ENCODE results near the gene COL12A1.
"Not testable (repeated sequence)": the region's sequence is repeated elsewhere in the genome, so short reads cannot be mapped to it uniquely, and the experiment has no call there.

Gene COL12A1

DNA sequence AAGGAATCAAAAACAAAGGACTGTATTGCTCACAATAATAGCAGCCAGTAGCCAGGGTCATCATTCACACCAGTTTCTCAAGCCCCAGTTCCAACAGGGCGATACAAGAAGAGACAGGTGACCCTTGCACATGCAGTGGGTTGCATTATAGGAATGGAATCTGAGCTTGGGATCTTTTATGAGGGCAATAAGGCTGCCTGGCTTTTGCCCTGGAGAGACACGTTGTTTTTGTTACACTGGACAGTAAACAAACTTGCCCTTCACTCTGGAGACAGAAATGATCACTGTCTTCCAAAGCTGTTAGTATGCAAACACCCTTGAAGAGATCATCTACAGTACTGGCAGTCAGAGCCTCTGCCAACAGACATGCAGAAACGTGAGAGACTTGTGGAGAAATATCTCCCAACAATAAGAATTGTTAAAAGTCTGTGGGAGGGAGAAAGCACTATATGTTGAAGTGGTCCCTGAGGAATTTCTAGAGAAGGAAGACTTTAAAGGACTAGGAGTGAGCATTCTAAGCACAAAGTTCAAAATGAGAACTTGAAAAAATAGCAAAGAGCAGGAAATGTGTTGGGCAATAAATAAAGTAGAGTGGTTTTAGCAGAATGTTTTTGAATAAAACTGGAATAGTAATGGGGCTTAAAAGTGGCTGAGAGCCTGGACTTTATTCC lies 6.2 kb upstream of the COL12A1 start:
- DNase-seq: no peak

DNA sequence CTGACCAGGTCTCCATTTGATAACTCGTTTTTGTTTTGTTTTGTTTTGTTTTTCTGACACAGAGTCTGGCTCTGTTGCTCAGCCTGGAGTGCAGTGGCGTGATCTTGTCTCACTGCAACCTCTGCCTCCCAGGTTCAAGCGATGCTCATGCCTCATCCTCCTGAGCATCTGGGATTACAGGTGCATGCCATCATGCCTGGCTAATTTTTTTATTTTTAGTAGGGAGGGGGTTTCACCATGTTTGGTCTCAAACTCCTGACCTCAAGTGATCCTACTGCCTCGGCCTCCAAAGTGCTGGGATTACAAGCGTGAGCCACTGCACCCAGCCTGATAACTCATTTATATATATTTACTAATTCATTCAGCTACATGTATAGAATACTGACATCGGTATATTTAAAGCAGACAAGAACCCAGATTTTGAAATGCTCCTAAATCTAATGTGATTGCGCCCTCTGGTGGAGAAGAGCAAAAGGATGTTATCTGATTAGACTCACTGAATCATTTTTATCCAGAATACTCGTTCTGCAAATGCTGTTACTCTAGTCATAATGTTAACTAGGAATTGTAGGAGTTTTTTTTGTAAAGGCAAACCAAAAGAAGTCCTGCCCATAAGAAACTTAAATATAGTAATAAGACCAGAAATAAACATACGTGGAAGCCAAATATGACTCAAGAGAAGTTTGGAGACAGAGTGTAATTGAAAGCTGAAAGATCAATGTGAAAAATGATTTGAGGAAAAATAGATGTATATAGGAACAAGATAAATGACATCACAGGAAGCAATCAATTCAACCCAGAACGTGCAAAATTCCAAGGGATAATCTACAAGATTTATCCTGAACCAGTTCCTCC lies 5.3 kb upstream of the COL12A1 start:
- peak; percentile 21 for DNase-seq

DNA sequence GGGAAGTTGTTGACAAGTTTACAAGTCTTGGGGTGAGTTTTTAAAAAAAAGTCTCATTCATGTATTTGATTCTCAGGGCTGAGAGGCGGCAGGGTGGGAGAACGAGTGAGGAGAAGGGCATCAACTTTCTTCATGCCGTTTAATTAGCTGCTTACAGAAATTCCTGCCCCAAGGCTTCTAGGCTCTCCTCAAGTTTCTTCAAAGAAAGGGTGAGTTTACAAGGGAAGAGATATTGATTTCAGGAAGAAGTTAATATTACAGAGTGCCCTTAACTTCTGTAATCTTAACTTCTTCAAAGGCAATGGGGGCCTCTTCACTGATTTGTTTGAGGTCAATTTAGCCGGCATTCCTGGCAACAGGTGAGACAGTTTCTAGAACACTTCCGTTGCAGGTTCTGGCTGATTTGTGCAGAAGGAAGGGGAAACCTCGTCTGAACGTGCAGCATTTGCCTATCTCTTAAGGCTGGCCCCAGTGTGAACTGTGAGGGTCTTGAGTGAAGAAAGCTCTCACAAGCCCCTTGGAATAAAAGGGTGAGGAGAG lies 3.4 kb upstream of the COL12A1 start:
- no peak for DNase-seq

DNA sequence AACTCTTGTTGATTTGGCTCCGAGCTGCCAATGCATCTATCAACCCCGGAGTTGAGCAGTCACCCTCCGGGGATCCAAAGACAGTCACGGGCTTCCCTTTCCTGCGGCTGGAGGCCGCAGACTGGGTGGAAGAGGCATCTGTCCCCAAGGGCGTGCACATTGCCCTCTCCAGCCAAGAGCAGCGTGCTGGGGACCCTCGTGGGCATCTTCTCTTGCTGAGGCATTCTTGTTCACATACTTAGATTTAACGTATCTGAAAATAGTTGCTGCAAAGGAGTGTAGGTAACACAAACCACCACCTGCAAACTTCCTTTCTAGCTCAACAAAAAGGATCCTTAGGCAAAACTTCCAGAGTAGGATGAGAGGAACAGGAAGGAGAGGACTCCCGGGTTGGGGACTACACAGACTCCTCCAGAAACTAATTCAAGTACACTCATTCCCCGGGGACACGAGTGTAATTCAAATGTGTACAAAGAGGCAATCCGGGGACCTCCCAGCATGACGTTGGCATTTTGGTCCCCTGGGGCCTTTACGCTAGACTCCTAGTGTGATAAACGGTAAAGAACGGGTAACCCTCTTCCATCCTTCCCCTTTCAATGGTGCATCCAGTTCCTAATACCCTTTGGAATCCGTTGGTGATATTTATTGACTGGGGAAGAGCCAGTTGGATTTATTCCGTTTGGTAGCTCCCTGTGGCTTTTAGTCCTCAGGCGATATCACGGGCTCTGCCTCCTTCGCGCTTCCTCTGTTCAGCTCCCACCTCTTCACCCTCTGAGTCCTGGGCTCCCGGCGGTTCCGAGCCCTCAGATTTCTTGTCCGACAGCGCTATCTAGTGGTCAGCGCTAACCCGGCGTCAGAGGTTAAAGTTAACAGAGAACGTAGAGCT lies 2.7 kb upstream of the COL12A1 start:
- DNase-seq: no peak

DNA sequence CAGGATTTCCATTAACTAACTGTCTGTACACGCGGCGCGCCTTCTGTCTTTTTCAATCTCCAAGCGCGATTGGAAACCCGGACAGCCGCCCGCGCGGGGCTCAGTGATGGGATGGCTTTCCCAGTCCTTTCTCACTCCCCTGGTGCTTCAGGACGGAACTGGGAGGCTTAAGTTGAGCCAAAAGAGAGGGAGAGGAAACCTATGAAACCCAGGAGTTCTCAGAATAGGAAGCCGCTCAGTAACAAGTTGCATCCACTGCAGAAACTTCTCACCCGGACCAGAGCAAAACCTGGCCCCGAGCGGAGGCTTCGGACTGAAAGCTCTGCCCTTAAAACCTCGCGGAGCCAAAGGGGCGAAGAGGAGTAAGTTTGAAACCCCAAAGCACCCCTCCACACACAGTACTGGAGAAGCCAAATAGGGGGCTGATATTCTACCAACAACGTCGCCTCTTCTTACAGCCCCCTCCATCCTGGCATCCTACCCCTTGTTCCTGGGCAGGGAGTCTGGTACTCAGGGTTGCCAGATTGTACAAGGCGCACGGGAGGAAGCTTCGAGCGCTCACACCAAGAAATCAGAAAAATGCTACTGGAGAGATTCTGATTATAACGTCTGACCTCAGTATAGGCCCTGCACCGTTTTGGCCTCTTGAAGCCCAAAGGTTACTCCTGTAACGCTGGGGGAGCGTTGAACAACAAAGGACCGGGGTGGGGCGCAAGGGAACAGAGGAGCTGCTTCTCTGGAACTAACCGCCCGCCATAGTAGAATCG lies 906 bp upstream of the COL12A1 start:
- no peak for DNase-seq

DNA sequence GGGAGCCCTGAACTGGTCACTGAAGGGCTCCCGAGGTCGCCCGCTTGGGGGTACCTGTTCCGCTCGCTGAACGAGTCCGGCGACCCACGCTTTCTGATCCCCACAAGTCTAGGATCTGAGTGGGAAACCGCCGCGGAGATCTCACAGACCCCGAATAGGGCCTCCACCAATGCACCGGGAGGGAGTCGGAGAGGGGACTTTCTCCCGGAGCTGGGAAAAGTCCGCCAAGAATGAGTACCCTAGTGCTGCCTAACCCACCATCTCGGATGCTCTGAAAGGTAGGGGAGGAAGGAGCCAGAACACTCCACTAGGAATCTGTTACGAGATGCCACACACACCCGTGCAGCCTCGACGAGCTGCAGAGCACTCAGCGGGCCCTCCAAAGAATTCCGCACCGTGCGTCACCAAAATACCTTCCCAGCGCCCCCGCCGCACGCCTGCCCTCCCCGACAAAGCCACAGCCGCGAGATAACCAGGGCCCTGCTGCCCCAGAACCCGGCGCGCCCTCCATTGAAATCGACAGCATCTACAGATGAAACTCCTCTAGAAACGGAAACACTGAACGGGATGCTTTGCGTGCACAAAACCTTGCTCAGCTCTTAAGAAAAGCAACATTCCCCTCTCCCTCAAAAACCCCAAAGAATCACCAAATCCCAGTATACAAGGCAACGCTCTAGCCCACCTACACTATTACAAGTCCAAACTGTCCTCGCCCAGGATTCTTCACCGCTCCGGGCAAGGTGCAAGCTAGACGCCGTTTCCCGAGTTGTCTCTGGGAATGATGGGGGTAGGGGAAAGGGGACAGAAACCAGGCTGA lies 686 bp downstream of the COL12A1 start:
- no peak for DNase-seq

DNA sequence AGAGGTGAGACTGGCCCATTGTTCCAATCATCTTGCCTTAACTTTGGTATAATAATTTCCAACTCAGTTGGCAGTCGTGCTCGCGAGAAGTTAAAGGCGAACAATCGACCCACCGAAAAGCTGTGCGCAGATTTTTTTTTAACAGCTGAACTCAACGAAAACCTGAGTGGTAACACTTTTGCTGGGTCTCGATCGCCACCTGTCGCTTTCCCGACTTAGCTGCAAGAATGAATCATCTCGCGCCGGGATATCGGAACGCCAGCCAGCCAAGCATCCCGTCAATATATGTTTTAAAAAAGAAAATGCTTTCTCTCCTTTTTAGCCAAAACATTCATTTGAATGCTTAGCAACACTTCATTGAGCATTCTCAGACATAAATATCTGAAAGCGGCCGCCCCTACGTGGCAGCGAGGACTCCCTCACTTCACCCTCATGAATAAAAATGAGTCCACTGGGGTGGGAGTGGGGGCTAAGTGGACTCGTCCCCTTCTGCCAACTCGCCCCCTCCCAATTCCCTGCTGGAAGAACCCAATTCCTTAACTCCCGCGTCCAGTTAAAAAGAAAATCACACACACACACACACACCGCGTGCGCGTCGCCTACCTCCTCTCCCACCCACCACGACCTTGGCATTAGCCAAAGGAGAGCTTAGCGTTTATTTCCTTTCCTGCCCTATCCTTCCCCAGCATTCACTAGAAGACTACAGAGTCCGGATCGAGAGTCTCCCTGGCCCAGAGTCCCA lies 1.5 kb downstream of the COL12A1 start:
- peak; percentile 70 for DNase-seq

DNA sequence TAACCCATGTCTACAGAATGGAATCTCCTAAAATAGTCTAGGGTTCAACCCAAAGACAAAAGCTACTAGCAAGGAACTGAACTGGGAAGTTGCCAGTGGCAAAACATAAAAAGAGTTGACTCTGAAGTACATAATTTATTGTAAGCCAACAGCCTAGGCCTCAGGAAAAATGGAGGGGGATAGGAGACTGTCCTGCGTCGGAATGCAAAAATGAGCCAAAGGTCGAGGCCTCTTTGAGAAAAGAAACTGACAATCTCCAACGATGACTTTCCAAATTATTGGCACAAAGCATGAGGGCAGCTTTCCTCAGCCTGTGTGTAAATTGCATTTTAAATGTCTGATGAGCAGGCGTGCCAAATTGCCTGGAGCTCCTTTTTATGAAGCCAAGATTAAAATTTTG lies 2.1 kb downstream of the COL12A1 start:
- no peak for DNase-seq

DNA sequence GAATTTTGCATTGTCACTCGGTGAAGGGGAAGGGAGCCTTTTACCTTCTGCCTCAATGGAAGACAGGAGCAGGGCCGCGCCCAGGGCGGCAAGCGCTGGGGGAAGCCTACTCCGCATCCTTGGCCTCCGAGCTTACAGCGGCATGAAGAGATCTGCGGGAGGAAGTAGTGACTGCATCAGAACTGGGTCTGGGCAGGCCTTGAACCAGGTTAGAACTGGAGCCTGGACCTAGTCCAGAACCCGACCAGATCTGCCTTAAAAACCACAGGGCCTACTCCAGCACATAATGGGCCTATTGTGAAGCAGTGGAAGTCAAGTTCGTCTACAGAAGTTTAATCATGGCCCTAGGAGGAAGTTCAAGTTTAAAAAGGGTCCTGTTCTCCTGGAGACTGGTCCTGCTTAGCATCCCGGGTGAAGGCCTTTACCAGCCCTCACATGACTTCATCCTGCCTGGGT lies 3.1 kb downstream of the COL12A1 start:
- DNase-seq: no peak

DNA sequence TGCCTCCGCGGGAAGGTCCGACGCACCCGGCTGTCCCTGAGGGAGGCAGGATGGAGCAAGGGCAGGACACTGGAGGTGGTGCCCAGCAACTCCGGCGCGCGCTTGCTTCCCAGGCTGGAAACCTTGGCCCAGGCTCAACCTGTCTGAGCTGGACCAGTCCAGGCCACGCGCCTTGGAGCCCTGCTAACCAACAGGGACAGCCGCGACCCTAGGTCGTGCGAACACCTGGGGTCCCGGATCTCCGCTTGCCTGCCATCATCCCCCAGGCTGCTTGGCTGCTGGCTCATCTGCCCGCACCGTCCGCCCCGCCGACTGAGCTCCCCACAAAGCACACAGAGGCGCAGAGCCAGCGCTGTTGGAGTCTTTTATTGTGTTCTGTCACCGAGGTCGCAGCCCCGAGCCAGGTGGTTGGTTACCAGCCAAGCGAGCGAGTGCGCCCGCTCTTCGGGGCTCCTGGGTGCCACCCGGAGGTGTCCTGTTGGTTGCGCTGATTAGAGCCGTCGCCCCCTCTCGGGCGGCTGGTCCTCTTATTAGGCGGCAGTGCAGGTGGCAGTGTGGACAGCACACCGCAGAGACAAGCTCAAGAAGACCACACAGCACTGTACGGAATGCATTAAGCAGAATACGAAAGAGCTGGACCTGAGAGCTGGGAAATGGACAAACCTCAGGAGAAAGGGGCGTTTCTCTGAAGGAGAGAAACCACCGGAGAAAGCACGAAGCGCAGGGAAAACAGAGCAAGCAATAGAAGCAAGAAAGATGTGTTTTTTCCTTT lies 3.8 kb downstream of the COL12A1 start:
- no peak for DNase-seq

DNA sequence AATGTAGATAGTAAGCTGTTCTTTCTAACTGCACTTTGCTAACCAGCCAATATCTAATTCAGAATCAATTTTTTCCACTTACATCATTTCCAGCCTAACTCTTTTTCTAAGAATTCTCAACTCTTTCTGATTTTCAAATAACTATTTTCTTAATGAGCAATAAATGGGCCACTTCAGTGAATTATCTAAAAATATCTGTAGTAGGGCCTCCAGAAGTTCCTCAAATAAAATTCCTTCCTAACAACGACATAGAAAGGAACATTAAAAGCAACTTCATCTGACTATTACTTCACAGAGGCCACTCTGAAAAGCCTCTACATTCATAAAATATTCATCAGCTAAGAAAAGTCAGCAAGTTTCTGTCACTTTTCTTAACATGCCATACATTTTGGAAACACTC lies 4.8 kb downstream of the COL12A1 start:
- no peak for DNase-seq

DNA sequence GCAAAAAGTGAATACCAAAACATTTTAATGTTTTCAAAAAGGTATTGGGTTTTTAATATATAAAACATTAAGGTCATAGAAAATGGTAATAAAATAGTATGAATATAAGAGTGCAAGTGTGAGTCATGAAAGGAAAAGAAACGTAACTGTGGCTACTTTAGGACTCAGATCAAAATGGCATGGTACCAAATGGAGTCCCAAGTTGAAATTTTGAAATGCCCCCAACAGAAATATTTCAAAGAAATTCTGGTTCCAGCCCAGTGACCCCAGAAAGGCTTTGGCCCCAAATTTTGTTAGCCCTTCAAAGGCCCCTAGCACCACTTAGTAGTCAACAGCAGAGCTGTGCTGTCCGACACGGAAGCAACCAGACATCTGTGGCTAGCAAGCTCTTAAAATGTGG lies 6.0 kb downstream of the COL12A1 start:
- DNase-seq: no peak

DNA sequence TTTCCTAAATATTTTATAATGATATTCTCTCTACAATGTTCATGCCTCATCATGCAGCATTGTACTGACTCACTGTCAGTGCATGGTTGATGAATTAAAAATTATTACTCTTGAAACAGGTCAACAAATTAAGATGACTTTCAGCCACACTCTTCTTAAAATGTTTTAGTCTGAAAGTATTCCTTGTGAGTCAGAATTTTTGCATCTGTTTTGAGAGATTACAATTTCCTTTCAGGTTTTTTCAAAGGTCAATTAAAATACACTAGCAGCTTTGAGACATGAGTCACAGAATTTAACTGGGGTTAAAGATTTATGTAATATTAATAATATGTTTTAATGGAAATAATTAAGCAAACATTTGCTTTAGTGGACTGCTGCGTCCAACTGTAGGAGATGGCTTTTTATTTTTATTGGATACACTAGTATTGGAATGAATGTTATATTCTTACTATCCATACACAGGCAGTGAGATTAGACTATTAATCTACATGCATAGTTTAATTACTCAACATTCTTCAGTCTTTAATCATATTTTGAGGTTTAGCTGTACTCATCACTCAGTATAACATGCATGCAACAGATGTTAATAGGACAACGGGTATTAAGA lies 9.7 kb downstream of the COL12A1 start:
- no peak for DNase-seq

DNA sequence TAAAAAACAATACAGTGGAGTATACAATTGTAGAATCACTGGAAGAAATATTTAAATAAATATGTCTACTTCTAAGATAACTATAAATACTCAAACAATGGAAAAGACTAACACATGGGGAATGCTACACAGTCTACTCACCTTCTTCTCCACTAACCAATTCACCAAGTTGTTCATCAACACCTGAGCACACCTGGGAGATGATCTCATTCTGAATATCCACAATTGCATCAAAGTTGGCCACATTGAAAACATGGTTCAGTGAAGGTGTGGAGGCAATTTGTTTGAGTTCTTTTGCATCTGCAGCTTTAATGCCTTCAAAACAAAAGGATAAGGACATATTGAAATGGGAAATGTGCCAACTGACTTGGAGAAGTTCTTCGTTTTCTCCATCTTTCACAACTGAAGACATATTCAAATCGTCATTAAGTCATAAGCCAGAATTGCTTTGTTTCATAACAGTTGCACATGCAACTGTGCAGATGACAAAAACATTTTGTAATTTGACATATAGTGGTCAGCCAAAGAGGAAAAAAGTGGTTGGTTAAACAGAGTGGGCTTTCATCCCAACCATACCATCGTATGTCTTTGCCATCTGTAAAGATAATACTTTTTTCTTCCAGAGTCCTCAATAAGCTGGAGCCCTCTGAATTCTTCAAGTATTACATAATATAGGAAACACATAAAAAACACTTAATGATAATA lies 17.5 kb downstream of the COL12A1 start:
- DNase-seq: no peak

DNA sequence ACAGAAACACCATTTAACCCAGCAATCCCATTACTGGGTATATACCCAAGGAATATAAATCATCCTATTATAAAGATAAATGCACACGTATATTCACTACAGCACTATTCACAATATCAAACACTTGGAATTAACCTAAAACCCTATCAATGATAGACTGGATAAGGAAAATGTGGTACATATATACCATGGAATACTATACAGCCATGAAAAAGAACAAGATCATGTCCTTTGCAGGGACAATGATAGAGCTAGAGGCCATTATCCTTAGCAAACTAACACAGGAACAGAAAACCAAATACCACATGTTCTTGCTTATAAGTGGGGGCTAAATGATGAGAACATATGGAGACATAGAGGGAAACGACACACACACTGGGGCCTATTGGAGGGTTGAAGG lies 19.3 kb downstream of the COL12A1 start:
- not testable (repeated sequence) for DNase-seq

DNA sequence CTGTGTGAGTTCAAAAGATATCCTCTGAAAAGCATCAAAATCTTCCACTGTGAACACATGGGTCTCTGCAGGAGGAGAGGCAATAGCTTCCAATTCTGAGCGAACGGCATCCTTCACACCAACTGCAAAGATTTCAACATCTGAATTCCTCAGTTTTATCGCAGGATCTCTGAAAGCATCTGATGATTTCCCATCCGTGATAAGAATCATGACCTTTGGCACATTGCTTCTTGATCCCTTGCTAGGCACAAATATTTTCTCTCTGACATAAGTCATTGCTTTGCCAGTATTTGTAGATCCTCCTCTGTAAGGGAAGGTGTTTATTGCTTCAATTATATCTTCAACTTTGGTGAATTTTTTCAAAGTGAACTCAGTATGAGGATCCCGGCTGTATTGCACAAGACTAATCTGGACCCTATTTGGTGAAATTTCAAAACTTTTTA lies 22.7 kb downstream of the COL12A1 start:
- DNase-seq: no peak

DNA sequence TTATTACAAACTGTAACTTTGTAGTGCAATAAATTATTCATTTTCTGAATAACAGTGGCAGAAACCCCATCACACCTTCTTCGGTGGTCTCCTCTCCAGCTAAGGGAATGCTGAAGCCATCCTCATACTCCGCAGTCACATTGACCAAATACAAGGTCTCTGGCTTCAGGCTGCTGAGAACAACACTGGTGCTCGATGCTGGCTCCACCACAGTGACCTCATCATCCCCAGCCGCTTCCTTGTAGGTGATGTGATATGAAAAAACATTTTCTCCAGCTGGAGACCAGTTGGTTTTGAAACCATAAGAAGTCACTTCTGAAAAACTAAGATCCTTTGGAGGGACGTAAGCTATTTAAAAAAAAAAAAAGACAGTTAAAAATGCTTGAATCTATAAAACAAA lies 25.0 kb downstream of the COL12A1 start:
- DNase-seq: no peak

DNA sequence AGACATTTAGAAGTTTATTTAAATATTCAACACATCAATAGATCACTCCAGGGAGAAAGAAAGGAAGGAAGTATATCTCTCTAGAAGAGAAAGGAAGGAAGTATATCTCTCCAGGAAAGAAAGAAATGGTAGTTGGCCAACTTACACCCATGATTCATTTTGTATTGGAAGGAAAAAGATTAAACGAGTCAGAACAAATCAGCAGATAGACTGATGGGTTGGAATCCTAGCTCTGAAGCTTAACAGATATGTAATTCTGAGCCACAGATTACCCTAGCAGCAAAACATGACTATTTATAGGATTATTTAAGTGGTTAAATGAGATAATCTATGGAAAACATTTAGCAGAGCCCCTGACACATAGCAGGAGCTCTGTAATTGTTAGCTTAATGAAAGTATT lies 27.1 kb downstream of the COL12A1 start:
- no peak for DNase-seq
